WTC11 (cell line): ENCODE data around the gene TAF4.

Source experiments
- CTCF ChIP-seq: fragments of 200-600 bp; IDR thresholded peaks from 2 replicates; pipeline ENCODE4 v1.8.0; 2022; ENCODE audit warnings: antibody characterized with exemption
- E2F1 ChIP-seq: sonication (generic); formaldehyde crosslinking; IDR thresholded peaks from 2 replicates; pipeline ENCODE4 v1.8.0; 2022; ENCODE audit warnings: mild to moderate bottlenecking, missing genetic modification reagents

GRCh38 chr20:62059401-62059800, 6.3 kb downstream of the TAF4 start:
- no peak for TF ChIP-seq CTCF
- TF ChIP-seq E2F1 (CRISPR knock-in tag) = no peak
